Colonic mucosa (tissue), 4 donors: ENCODE results near the gene SCN8A. TPM values are rescaled to one million over a fixed set of nuclear protein-coding genes. Genes with fewer than 3 reads are reported as not detected.

ENCODE experiments used
- DNase-seq: peaks from one replicate; pipeline ENCODE4 v3.0.0-alpha.2; 2020
- H3K27ac ChIP-seq: fragments of 200-600 bp; one replicate; pipeline ENCODE4 v1.8.0; 2021
- H3K27me3 ChIP-seq: fragments of 200-600 bp; one replicate; pipeline ENCODE4 v1.8.0; 2021
- H3K36me3 ChIP-seq: fragments of 200-600 bp; one replicate; pipeline ENCODE4 v1.8.0; 2021
- H3K4me1 ChIP-seq: fragments of 200-600 bp; one replicate; pipeline ENCODE4 v1.8.0; 2021; ENCODE audit warnings: mild to moderate bottlenecking
- H3K4me3 ChIP-seq: fragments of 200-600 bp; one replicate; pipeline ENCODE4 v1.8.0; 2021
- H3K9ac ChIP-seq, 2 donors: one replicate each; pipeline ENCODE4 v1.7.0; 2013; ENCODE audit warnings: control low read depth in 2 of 2, low read depth in 2 of 2, low read length in 2 of 2
- H3K9me3 ChIP-seq: fragments of 200-600 bp; one replicate; pipeline ENCODE4 v1.8.0; 2021
- intact Hi-C: fragments of 100-400 bp; cut with DNase I; formaldehyde crosslinking; loops from one replicate; pipeline ENCODE4 v1.14.1; 2022
- total RNA-seq, 2 donors: library from RNA; stranded (reverse); fragmentation: NEBNext Ultra II Directional in 1 of 2; extraction: Animal tissue kit (Norgen Biotek cat#: 25700) in 1 of 2; gene quantifications; one replicate each; pipeline ENCODE4 v1.2.1, GENCODE V29; 2021
- TF ChIP-seq, protein P1 (sequence below): fragments of 200-600 bp; IDR thresholded peaks from one replicate; pipeline ENCODE4 v1.8.0; 2022; ENCODE audit warnings: antibody characterized with exemption, mild to moderate bottlenecking
- donor health status: healthy.
- donor health status: DM: no; HTN: no; CAD: no.
- donor health status: DM: no; HTN: no; CAD: no.

SCN8A gene
- total RNA-seq, 2 donors from 2014 or later = 4.2 to 10.0 TPM

DNA sequence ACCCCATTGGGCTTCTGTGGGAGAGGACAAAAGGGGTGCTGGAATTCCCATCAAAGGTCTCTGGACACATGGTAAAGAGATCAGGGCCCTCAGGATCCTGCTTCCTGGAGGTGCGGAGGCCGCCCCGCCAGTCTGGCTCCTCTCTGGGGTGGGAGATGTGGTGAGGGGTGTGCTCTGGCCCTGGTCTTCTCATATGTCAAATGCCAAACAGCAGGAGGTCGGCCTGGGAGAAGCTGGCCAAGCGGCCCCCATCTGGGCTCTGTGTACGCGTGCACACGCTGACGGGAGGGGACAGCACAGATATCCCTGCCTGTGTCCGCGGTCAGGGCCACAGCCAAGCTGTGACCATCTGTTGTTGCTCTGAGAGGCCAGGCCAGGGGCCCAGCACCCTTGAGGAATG is 243.4 kb downstream of the SCN8A start:
- Histone ChIP-seq H3K4me3 (no peak overlapping the region), H3K4me1 (no peaks in the 10 kb centered on the region), H3K27ac (no peak overlapping the region), H3K9ac (no peak overlapping the region), H3K36me3 (no peaks in the 10 kb centered on the region), H3K9me3 (no peaks in the 10 kb centered on the region), H3K27me3 (no peaks in the 10 kb centered on the region)
- intact Hi-C loops = no loop called here
- TF ChIP-seq, protein P1, sequence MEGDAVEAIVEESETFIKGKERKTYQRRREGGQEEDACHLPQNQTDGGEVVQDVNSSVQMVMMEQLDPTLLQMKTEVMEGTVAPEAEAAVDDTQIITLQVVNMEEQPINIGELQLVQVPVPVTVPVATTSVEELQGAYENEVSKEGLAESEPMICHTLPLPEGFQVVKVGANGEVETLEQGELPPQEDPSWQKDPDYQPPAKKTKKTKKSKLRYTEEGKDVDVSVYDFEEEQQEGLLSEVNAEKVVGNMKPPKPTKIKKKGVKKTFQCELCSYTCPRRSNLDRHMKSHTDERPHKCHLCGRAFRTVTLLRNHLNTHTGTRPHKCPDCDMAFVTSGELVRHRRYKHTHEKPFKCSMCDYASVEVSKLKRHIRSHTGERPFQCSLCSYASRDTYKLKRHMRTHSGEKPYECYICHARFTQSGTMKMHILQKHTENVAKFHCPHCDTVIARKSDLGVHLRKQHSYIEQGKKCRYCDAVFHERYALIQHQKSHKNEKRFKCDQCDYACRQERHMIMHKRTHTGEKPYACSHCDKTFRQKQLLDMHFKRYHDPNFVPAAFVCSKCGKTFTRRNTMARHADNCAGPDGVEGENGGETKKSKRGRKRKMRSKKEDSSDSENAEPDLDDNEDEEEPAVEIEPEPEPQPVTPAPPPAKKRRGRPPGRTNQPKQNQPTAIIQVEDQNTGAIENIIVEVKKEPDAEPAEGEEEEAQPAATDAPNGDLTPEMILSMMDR = no peak
- no peak for DNase-seq

DNA sequence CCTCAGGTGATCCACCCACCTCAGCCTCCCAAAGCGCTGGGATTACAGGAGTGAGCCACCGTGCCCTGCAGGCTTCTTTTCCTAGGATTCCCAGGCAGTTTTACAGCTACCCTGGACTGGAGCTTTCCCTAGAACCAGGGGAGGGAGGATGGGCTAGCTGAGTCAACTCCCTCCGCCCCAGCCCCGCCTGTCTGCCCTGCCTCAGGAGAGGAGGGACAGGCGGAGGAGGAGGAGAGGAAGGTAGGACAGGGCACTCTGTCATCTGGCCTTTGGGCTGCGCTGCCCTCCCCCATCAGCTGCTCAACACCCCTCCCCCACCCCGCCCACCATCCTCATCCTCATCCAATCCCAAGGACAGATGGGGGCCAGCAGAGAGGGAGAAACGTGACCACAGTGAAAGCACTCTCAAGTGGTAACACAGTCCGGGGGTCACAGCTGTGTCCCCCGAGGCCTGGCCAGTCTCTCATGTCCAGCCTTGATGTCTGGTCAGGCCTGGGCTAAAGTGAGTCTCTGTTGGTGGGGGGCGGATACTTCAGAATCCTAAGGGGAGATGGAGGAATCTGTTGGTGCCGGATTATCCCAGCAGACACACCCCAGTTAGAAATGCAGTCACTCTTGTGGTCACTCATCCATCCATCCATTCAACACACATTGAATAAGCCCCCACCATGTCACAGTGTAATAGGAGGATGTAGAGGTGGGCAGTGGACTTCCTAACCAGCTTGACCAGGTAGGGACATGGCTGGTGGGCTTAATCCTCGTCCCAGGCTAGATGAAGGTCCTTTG is 245.2 kb downstream of the SCN8A start:
- DNase-seq = no peak
- Histone ChIP-seq H3K4me3 (no peak overlapping the region), H3K9me3 (no peaks in the 10 kb centered on the region), H3K4me1 (no peaks in the 10 kb centered on the region), H3K36me3 (no peaks in the 10 kb centered on the region), H3K9ac (no peak overlapping the region), H3K27ac (no peak overlapping the region), H3K27me3 (no peaks in the 10 kb centered on the region)
- TF ChIP-seq, protein P1 = no peak
- intact Hi-C loops = no loop called here

DNA sequence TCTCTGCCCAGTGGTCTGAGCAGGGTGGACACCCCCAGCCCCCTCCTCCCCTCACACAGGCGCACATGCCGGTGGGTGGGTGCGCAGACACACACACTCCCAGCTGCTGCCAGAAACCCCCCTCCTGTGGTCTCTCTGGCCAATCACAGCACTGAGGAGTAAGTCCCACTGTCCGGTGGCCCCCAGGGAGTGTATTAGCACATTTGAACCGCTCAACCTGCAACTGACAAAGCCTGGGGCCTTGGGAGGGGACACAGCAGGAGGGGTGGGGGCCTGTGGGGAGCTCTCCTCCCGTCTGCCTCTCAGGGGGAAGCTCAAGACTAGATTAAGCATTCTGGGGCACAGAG is 245.8 kb downstream of the SCN8A start:
- Histone ChIP-seq H3K36me3 (no peaks in the 10 kb centered on the region), H3K9me3 (no peaks in the 10 kb centered on the region), H3K27ac (no peak overlapping the region), H3K27me3 (no peaks in the 10 kb centered on the region), H3K4me3 (no peak overlapping the region), H3K4me1 (no peaks in the 10 kb centered on the region), H3K9ac (no peak overlapping the region)
- DNase-seq = no peak
- intact Hi-C loops = no loop called here
- TF ChIP-seq, protein P1 = no peak

DNA sequence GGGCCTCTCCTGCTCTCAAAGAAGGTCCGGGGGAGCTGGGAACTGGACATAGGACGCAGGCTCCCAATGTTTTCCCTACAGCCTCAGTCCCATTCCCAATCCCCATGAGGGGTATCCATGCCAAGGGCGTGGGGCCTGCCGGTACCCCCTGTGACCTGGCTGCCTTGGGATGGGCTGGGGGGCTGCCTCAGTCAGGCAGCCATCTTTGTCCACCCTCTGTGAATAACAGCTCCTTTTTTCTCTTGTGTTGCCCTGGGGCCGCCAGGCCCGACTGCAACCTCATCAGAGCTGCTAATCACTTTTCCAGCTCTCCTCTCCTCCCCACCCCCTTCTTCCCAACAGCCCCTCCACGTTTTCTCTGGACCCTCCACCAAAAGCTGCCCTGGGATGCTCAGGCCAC is 246.3 kb downstream of the SCN8A start:
- intact Hi-C loops = no loop called here
- Histone ChIP-seq H3K9ac (no peak overlapping the region), H3K4me1 (no peaks in the 10 kb centered on the region), H3K27ac (no peak overlapping the region), H3K27me3 (no peaks in the 10 kb centered on the region), H3K9me3 (no peaks in the 10 kb centered on the region), H3K4me3 (no peak overlapping the region), H3K36me3 (no peaks in the 10 kb centered on the region)
- TF ChIP-seq, protein P1 = no peak
- DNase-seq = no peak

DNA sequence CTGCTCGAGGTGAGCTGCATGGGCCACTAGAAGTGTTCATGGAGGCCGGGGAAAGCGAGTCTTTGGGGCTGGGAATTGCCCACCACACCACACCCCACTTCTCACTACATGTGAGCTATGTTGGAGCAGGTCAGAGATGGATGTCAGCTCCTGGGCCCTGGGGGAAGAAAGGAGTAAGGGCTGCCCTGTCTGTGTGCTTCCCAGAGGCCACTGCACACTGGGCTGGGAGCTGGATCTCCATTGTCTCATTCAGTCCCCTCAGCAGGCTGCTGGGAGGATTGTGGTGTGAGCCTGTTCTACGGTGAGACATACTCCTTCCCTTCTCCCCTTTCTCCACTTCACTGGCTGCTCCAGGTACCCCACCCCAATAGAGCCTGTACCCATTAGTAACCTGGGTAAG is 247.0 kb downstream of the SCN8A start:
- no peaks in the 10 kb centered on the region for H3K27me3 ChIP-seq
- H3K27ac ChIP-seq = no peak overlapping the region
- no peak for DNase-seq
- no peaks in the 10 kb centered on the region for H3K36me3 ChIP-seq
- intact Hi-C loops = no loop called here
- no peak overlapping the region for H3K9ac ChIP-seq
- H3K9me3 ChIP-seq = no peaks in the 10 kb centered on the region
- H3K4me1 ChIP-seq = no peaks in the 10 kb centered on the region
- H3K4me3 ChIP-seq = no peak overlapping the region
- TF ChIP-seq, protein P1 = no peak
